GM23338 (cell line): Measurements from ENCODE around the gene DDX60. TPM values are rescaled to one million over a fixed set of nuclear protein-coding genes. Genes with fewer than 3 reads are reported as not detected.

Experiments
- ATAC-seq: fragments of 200-7000 bp; cut with Tn5 transposase; 3 replicates; pipeline ENCODE4 v1.9.1; 2020
- DNase-seq: peaks from one replicate; pipeline ENCODE4 v3.0.0-alpha.2; 2015; ENCODE audit warnings: low spot score
- H2AFZ ChIP-seq: fragments of 200-600 bp; sonication (generic); 2 replicates; pipeline ENCODE4 v1.8.0; 2016; ENCODE audit warnings: antibody characterized with exemption, mild to moderate bottlenecking, moderate library complexity
- H3F3A ChIP-seq: fragments of 200-600 bp; sonication (generic); replicated peaks from 2 replicates; pipeline ENCODE4 v1.8.0; 2017; ENCODE audit warnings: antibody characterized with exemption, mixed run types, low read depth
- H3K27ac ChIP-seq: fragments of 200-600 bp; sonication (generic); 2 replicates; pipeline ENCODE4 v1.6.1; 2016; ENCODE audit warnings: low read depth
- H3K27me3 ChIP-seq: fragments of 200-600 bp; sonication (generic); 2 replicates; pipeline ENCODE4 v1.8.0; 2016; ENCODE audit warnings: mild to moderate bottlenecking, mixed run types, moderate library complexity; ENCODE audit not compliant: insufficient read depth
- H3K36me3 ChIP-seq: fragments of 200-600 bp; sonication (generic); 2 replicates; pipeline ENCODE4 v1.8.0; 2016; ENCODE audit warnings: mild to moderate bottlenecking; ENCODE audit not compliant: insufficient read depth
- H3K4me1 ChIP-seq: fragments of 200-600 bp; sonication (generic); 2 replicates; pipeline ENCODE4 v1.8.0; 2016; ENCODE audit warnings: mild to moderate bottlenecking, moderate library complexity; ENCODE audit not compliant: insufficient read depth
- H3K4me2 ChIP-seq: fragments of 200-600 bp; sonication (generic); 2 replicates; pipeline ENCODE4 v1.7.1; 2017; ENCODE audit warnings: mixed run types
- H3K4me3 ChIP-seq: fragments of 200-600 bp; sonication (generic); 2 replicates; pipeline ENCODE4 v1.6.1; 2016; ENCODE audit warnings: mixed run types
- H3K79me2 ChIP-seq: fragments of 200-600 bp; sonication (generic); replicated peaks from 2 replicates; pipeline ENCODE4 v1.8.0; 2017; ENCODE audit warnings: mild to moderate bottlenecking; ENCODE audit not compliant: insufficient read depth
- H3K9me2 ChIP-seq: fragments of 200-600 bp; sonication (generic); 2 replicates; pipeline ENCODE4 v1.8.0; 2017; ENCODE audit not compliant: insufficient read depth
- H4K20me1 ChIP-seq: fragments of 200-600 bp; sonication (generic); replicated peaks from 2 replicates; pipeline ENCODE4 v1.8.0; 2017; ENCODE audit warnings: mild to moderate bottlenecking; ENCODE audit not compliant: insufficient read depth
- H3K27ac Mint-ChIP-seq: 2 replicates; pipeline ENCODE4 v1.8.0; 2020; ENCODE audit warnings: inconsistent platforms, mild to moderate bottlenecking, moderate library complexity, mixed read lengths
- H3K27me3 Mint-ChIP-seq: 3 replicates; pipeline ENCODE4 v1.8.0; 2022; ENCODE audit warnings: low read depth, mild to moderate bottlenecking, moderate library complexity, mixed read lengths, inconsistent platforms; ENCODE audit not compliant: insufficient read depth, poor library complexity
- H3K36me3 Mint-ChIP-seq: 3 replicates; pipeline ENCODE4 v1.8.0; 2021; ENCODE audit warnings: low read depth, mild to moderate bottlenecking, inconsistent platforms, moderate library complexity, mixed read lengths
- H3K4me1 Mint-ChIP-seq: 3 replicates; pipeline ENCODE4 v1.8.0; 2020; ENCODE audit warnings: mild to moderate bottlenecking, inconsistent platforms, mixed read lengths
- H3K4me3 Mint-ChIP-seq: 3 replicates; pipeline ENCODE4 v1.8.0; 2021; ENCODE audit warnings: moderate library complexity, mild to moderate bottlenecking, inconsistent platforms, mixed read lengths
- H3K9me3 Mint-ChIP-seq: 3 replicates; pipeline ENCODE4 v1.8.0; 2020; ENCODE audit warnings: moderate library complexity, mild to moderate bottlenecking, inconsistent platforms, mixed read lengths
- CREB1 ChIP-seq: fragments of 250-450 bp; sonication (Bioruptor Pico); IDR thresholded peaks from 2 replicates; pipeline ENCODE4 v1.5.0; 2020; ENCODE audit warnings: low read depth, mild to moderate bottlenecking, moderate library complexity
- CTCF ChIP-seq, 2 experiments: fragments of 200-600 bp in 1 of 2; sonication (generic) in 1 of 2; conservative IDR thresholded peaks; 2 replicates each; pipeline versions ENCODE4 v1.5.1 to v1.6.1; 2016 to 2017; ENCODE audit warnings: antibody characterized with exemption in 2 of 2, low read depth in 2 of 2, mild to moderate bottlenecking in 2 of 2, moderate library complexity in 1 of 2
- ETS1 ChIP-seq: IDR thresholded peaks from 2 replicates; pipeline ENCODE4 v1.6.1; 2016; ENCODE audit warnings: antibody characterized with exemption
- EZH2 ChIP-seq: fragments of 200-600 bp; sonication (generic); IDR thresholded peaks from one replicate; pipeline ENCODE4 v1.8.0; 2017; ENCODE audit warnings: antibody characterized with exemption, mild to moderate bottlenecking, low read depth; ENCODE audit not compliant: unreplicated experiment
- EZH2phosphoT487 ChIP-seq: fragments of 200-600 bp; sonication (generic); IDR thresholded peaks from one replicate; pipeline ENCODE4 v1.8.1; 2018; ENCODE audit warnings: antibody characterized with exemption; ENCODE audit not compliant: unreplicated experiment
- JUNB ChIP-seq: IDR thresholded peaks from one replicate; pipeline ENCODE4 v1.6.1; 2016; ENCODE audit warnings: antibody characterized with exemption; ENCODE audit not compliant: unreplicated experiment
- NANOG ChIP-seq: IDR thresholded peaks from 2 replicates; pipeline ENCODE4 v1.6.1; 2016; ENCODE audit warnings: antibody characterized with exemption, borderline replicate concordance
- POLR2AphosphoS5 ChIP-seq: IDR thresholded peaks from 2 replicates; pipeline ENCODE4 v1.6.1; 2016; ENCODE audit warnings: antibody characterized with exemption, low read depth
- REST ChIP-seq: IDR thresholded peaks from one replicate; pipeline ENCODE4 v1.6.1; 2018; ENCODE audit warnings: antibody characterized with exemption; ENCODE audit not compliant: unreplicated experiment
- STAT1 ChIP-seq: IDR thresholded peaks from one replicate; pipeline ENCODE4 v1.6.1; 2016; ENCODE audit warnings: antibody characterized with exemption; ENCODE audit not compliant: unreplicated experiment
- ZNF114 ChIP-seq: fragments of 250-450 bp; sonication (Bioruptor Pico); IDR thresholded peaks from 2 replicates; pipeline ENCODE4 v1.5.0; 2020; ENCODE audit warnings: mild to moderate bottlenecking, moderate library complexity
- ZNF331 ChIP-seq: fragments of 250-450 bp; sonication (Bioruptor Pico); IDR thresholded peaks from 2 replicates; pipeline ENCODE4 v1.5.0; 2020; ENCODE audit warnings: low read depth, mild to moderate bottlenecking, moderate library complexity
- ZNF462 ChIP-seq: fragments of 250-450 bp; sonication (Bioruptor Pico); IDR thresholded peaks from 2 replicates; pipeline ENCODE4 v1.5.0; 2020; ENCODE audit warnings: mild to moderate bottlenecking, moderate library complexity
- polyA plus RNA-seq: library from polyadenylated mRNA; unstranded; fragments of >200 nt; fragmentation: Nextera tagmentation; extraction: Ambion mirVana; gene quantifications from 2 replicates; pipeline ENCODE4 v1.2.1, GENCODE V29; 2016
- total RNA-seq: library from RNA; depleted of rRNA; stranded (reverse); fragments of >200 nt; shearing (Covaris generic); gene quantifications from 2 replicates; pipeline ENCODE4 v1.2.3, GENCODE V29; 2014

Gene DDX60
- total and polyA plus RNA-seq, 2 experiments from 2014 or later = 1.0 to 1.4 TPM

GRCh38 chr4:168336837-168337549 lies 18.4 kb upstream of the DDX60 start:
- H3K4me3 ChIP-seq = no peak overlapping the region

More at GRCh38 chr4:168336837-168337549, 18.4 kb upstream of the DDX60 start:
- TF ChIP-seq EZH2phosphoT487 (no peak), ZNF462 (CRISPR knock-in tag) (no peak), ZNF331 (no peak), ETS1 (no peak), EZH2 (no peak), NANOG (no peak), CTCF (conservative IDR thresholded peaks at IDR 0.05; ENCODE audit: low read depth in 2 of 2) (no peak), POLR2AphosphoS5 (no peak), CREB1 (no peak), JUNB (no peak), REST (no peak), ZNF114 (CRISPR knock-in tag) (no peak), STAT1 (no peak)
- Histone ChIP-seq H3K9me2 (0 out of 2 replicates have a peak, but pooled peaks cover 4% of the 10 kb centered on the region), H3K27ac (no peak overlapping the region), H2AFZ (no peak overlapping the region), H4K20me1 (no peaks in the 10 kb centered on the region), H3F3A (no peaks in the 10 kb centered on the region), H3K79me2 (no peaks in the 10 kb centered on the region), H3K36me3 (no peaks in the 10 kb centered on the region), H3K4me2 (no peak overlapping the region), H3K4me1 (no peaks in the 10 kb centered on the region), H3K27me3 (no peaks in the 10 kb centered on the region)
- H3K4me3 Mint-ChIP-seq = no peak overlapping the region
- ATAC-seq = no peak
- H3K36me3 Mint-ChIP-seq = no peaks in the 10 kb centered on the region
- no peaks in the 10 kb centered on the region for H3K4me1 Mint-ChIP-seq
- no peak overlapping the region for H3K27ac Mint-ChIP-seq
- no peaks in the 10 kb centered on the region; the same call in 2 of the 3 replicates for H3K9me3 Mint-ChIP-seq
- H3K27me3 Mint-ChIP-seq = no peaks in the 10 kb centered on the region
- DNase-seq = no peak
